Muscle of leg (tissue), 11 donors: ENCODE results near the gene NUP54. TPM values are rescaled to one million over a fixed set of nuclear protein-coding genes. Genes with fewer than 3 reads are reported as not detected.

Experiments used
- DNase-seq: peaks from one replicate; pipeline ENCODE4 v3.0.0; 2013
- H3K27ac ChIP-seq: one replicate; pipeline ENCODE4 v1.5.1; 2013; ENCODE audit warnings: mild to moderate bottlenecking, low read length, control low read depth
- H3K27me3 ChIP-seq: one replicate; pipeline ENCODE4 v1.6.1; 2013; ENCODE audit warnings: low read length; ENCODE audit not compliant: control insufficient read depth, insufficient read depth
- H3K36me3 ChIP-seq: one replicate; pipeline ENCODE4 v1.6.1; 2013; ENCODE audit warnings: low read length; ENCODE audit not compliant: control insufficient read depth, insufficient read depth
- H3K4me1 ChIP-seq: one replicate; pipeline ENCODE4 v1.6.1; 2013; ENCODE audit warnings: low read length; ENCODE audit not compliant: control insufficient read depth, insufficient read depth
- H3K4me3 ChIP-seq: one replicate; pipeline ENCODE4 v1.5.1; 2013; ENCODE audit warnings: low read length, control low read depth
- H3K9me3 ChIP-seq: replicated peaks from 2 replicates; pipeline ENCODE4 v1.6.1; 2013; ENCODE audit warnings: low read depth, low read length; ENCODE audit not compliant: control insufficient read depth
- WGBS: methylation state at CpG from one replicate; pipeline ENCODE4 v1.1.5; 2013; ENCODE audit warnings: missing lambda C conversion rate; ENCODE audit not compliant: insufficient coverage; 5-methylcytosine and 5-hydroxymethylcytosine counted together
- polyA plus RNA-seq, 8 donors: library from polyadenylated mRNA; unstranded; fragments of 120-200 nt; gene quantifications; one replicate each; pipeline versions ENCODE4 v1.2.1 to v1.2.3, GENCODE V29; 2013; ENCODE audit warnings: inconsistent platforms in 1 of 8, low replicate concordance in 1 of 8; ENCODE audit not compliant: insufficient read length in 8 of 8, insufficient read depth in 1 of 8
- total RNA-seq: library from RNA; stranded (reverse); fragments of 120-200 nt; gene quantifications from one replicate; pipeline ENCODE4 v1.2.4, GENCODE V29; 2013

Gene NUP54
- total and polyA plus RNA-seq, 9 donors, result 31.9 to 45.7 (median 39.5) TPM

GRCh38 chr4:76108467-76109181, 39.6 kb downstream of the NUP54 start:
- H3K9me3 ChIP-seq, result no peaks in the 10 kb centered on the region
- no peak overlapping the region for H3K4me3 ChIP-seq
- H3K36me3 ChIP-seq, result peaks cover under 1% of the 10 kb centered on the region
- H3K27me3 ChIP-seq, result no peaks in the 10 kb centered on the region
- no peak overlapping the region for H3K27ac ChIP-seq
- WGBS, result no CpG with 5 or more reads among the region's 5 CpGs
- DNase-seq, result no peak
- no peaks in the 10 kb centered on the region for H3K4me1 ChIP-seq

GRCh38 chr4:76106442-76106841, 41.8 kb downstream of the NUP54 start:
- H3K27me3 ChIP-seq, result no peaks in the 10 kb centered on the region
- no peak for DNase-seq
- H3K4me1 ChIP-seq, result no peaks in the 10 kb centered on the region
- H3K36me3 ChIP-seq, result no peaks in the 10 kb centered on the region
- WGBS, result no CpG with 5 or more reads among the region's 4 CpGs
- no peaks in the 10 kb centered on the region for H3K9me3 ChIP-seq
- H3K27ac ChIP-seq, result no peak overlapping the region
- no peak overlapping the region for H3K4me3 ChIP-seq

GRCh38 chr4:76105652-76106051, 42.5 kb downstream of the NUP54 start:
- Histone ChIP-seq H3K4me1 (no peaks in the 10 kb centered on the region), H3K27me3 (no peaks in the 10 kb centered on the region), H3K27ac (no peak overlapping the region), H3K36me3 (no peaks in the 10 kb centered on the region), H3K9me3 (no peaks in the 10 kb centered on the region), H3K4me3 (no peak overlapping the region)
- 32% methylated on average over 2 of the region's 3 CpGs for WGBS
- peak; percentile 82 for DNase-seq

- Histone ChIP-seq H3K27me3 (no peaks in the 10 kb centered on the region), H3K27ac (no peak overlapping the region), H3K36me3 (no peaks in the 10 kb centered on the region), H3K4me3 (no peak overlapping the region), H3K9me3 (no peaks in the 10 kb centered on the region), H3K4me1 (no peaks in the 10 kb centered on the region)
- no peak for DNase-seq
- WGBS, result 92% methylated on average over 3 of the region's 3 CpGs
These were observed 52.1 kb downstream of the NUP54 start for GRCh38 chr4:76096076-76096475.

GRCh38 chr4:76095568-76095967, 52.6 kb downstream of the NUP54 start:
- H3K27me3 ChIP-seq, result no peaks in the 10 kb centered on the region
- H3K4me1 ChIP-seq, result no peaks in the 10 kb centered on the region
- no peak for DNase-seq
- H3K36me3 ChIP-seq, result no peaks in the 10 kb centered on the region
- H3K9me3 ChIP-seq, result no peaks in the 10 kb centered on the region
- no peak overlapping the region for H3K27ac ChIP-seq
- no peak overlapping the region for H3K4me3 ChIP-seq

- Histone ChIP-seq H3K4me3 (no peak overlapping the region), H3K9me3 (no peaks in the 10 kb centered on the region), H3K27me3 (no peaks in the 10 kb centered on the region), H3K27ac (no peak overlapping the region), H3K36me3 (no peaks in the 10 kb centered on the region), H3K4me1 (peaks cover 4% of the 10 kb centered on the region)
- no CpG with 5 or more reads among the region's 2 CpGs for WGBS
- no peak for DNase-seq
These were observed 57.1 kb downstream of the NUP54 start for GRCh38 chr4:76091052-76091451.

- H3K27me3 ChIP-seq, result no peaks in the 10 kb centered on the region
- H3K4me3 ChIP-seq, result no peak overlapping the region
- peak; percentile 68 for DNase-seq
- WGBS, result 63% methylated on average over 6 of the region's 7 CpGs
- no peaks in the 10 kb centered on the region for H3K9me3 ChIP-seq
- H3K27ac ChIP-seq, result no peak overlapping the region
- peaks cover 4% of the 10 kb centered on the region for H3K4me1 ChIP-seq
- H3K36me3 ChIP-seq, result no peaks in the 10 kb centered on the region
These were observed 57.9 kb downstream of the NUP54 start for GRCh38 chr4:76090241-76090691.

GRCh38 chr4:76088719-76089118, 59.5 kb downstream of the NUP54 start:
- Histone ChIP-seq H3K4me3 (no peak overlapping the region), H3K36me3 (no peaks in the 10 kb centered on the region), H3K9me3 (no peaks in the 10 kb centered on the region), H3K27ac (no peak overlapping the region), H3K27me3 (no peaks in the 10 kb centered on the region), H3K4me1 (peaks cover 4% of the 10 kb centered on the region)
- WGBS, result no CpG with 5 or more reads among the region's 2 CpGs
- no peak for DNase-seq

GRCh38 chr4:76087007-76087769, 61.0 kb downstream of the NUP54 start:
- Histone ChIP-seq H3K36me3 (no peaks in the 10 kb centered on the region), H3K27me3 (no peaks in the 10 kb centered on the region), H3K4me3 (no peak overlapping the region), H3K27ac (no peak overlapping the region), H3K9me3 (no peaks in the 10 kb centered on the region), H3K4me1 (peaks cover 4% of the 10 kb centered on the region)
- WGBS, result 24% methylated on average over 9 of the region's 13 CpGs
- DNase-seq, result peak; percentile 60

- DNase-seq, result peak; percentile 25
- no peaks in the 10 kb centered on the region for H3K9me3 ChIP-seq
- H3K4me1 ChIP-seq, result peaks cover 4% of the 10 kb centered on the region
- WGBS, result no CpG with 5 or more reads among the region's 1 CpG
- H3K36me3 ChIP-seq, result no peaks in the 10 kb centered on the region
- no peak overlapping the region for H3K4me3 ChIP-seq
- H3K27ac ChIP-seq, result no peak overlapping the region
- H3K27me3 ChIP-seq, result no peaks in the 10 kb centered on the region
These were observed 63.7 kb downstream of the NUP54 start for GRCh38 chr4:76084542-76084941.
